GM23338 (cell line): ENCODE results near the gene CLPTM1L. TPM values are rescaled to one million over a fixed set of nuclear protein-coding genes. Genes with fewer than 3 reads are reported as not detected.
A peak's percentile ranks its signal among the peaks of the same experiment; 100 is the strongest.

Experiments used
- ATAC-seq: fragments of 200-7000 bp; cut with Tn5 transposase; 3 replicates; pipeline ENCODE4 v1.9.1; 2020
- DNase-seq: peaks from one replicate; pipeline ENCODE4 v3.0.0-alpha.2; 2015; ENCODE audit warnings: low spot score
- H2AFZ ChIP-seq: fragments of 200-600 bp; sonication (generic); 2 replicates; pipeline ENCODE4 v1.8.0; 2016; ENCODE audit warnings: antibody characterized with exemption, mild to moderate bottlenecking, moderate library complexity
- H3F3A ChIP-seq: fragments of 200-600 bp; sonication (generic); replicated peaks from 2 replicates; pipeline ENCODE4 v1.8.0; 2017; ENCODE audit warnings: antibody characterized with exemption, mixed run types, low read depth
- H3K27ac ChIP-seq: fragments of 200-600 bp; sonication (generic); 2 replicates; pipeline ENCODE4 v1.6.1; 2016; ENCODE audit warnings: low read depth
- H3K27me3 ChIP-seq: fragments of 200-600 bp; sonication (generic); 2 replicates; pipeline ENCODE4 v1.8.0; 2016; ENCODE audit warnings: mild to moderate bottlenecking, mixed run types, moderate library complexity; ENCODE audit not compliant: insufficient read depth
- H3K36me3 ChIP-seq: fragments of 200-600 bp; sonication (generic); 2 replicates; pipeline ENCODE4 v1.8.0; 2016; ENCODE audit warnings: mild to moderate bottlenecking; ENCODE audit not compliant: insufficient read depth
- H3K4me1 ChIP-seq: fragments of 200-600 bp; sonication (generic); 2 replicates; pipeline ENCODE4 v1.8.0; 2016; ENCODE audit warnings: mild to moderate bottlenecking, moderate library complexity; ENCODE audit not compliant: insufficient read depth
- H3K4me2 ChIP-seq: fragments of 200-600 bp; sonication (generic); 2 replicates; pipeline ENCODE4 v1.7.1; 2017; ENCODE audit warnings: mixed run types
- H3K4me3 ChIP-seq: fragments of 200-600 bp; sonication (generic); 2 replicates; pipeline ENCODE4 v1.6.1; 2016; ENCODE audit warnings: mixed run types
- H3K79me2 ChIP-seq: fragments of 200-600 bp; sonication (generic); replicated peaks from 2 replicates; pipeline ENCODE4 v1.8.0; 2017; ENCODE audit warnings: mild to moderate bottlenecking; ENCODE audit not compliant: insufficient read depth
- H3K9me2 ChIP-seq: fragments of 200-600 bp; sonication (generic); 2 replicates; pipeline ENCODE4 v1.8.0; 2017; ENCODE audit not compliant: insufficient read depth
- H4K20me1 ChIP-seq: fragments of 200-600 bp; sonication (generic); replicated peaks from 2 replicates; pipeline ENCODE4 v1.8.0; 2017; ENCODE audit warnings: mild to moderate bottlenecking; ENCODE audit not compliant: insufficient read depth
- H3K27ac Mint-ChIP-seq: 2 replicates; pipeline ENCODE4 v1.8.0; 2020; ENCODE audit warnings: inconsistent platforms, mild to moderate bottlenecking, moderate library complexity, mixed read lengths
- H3K27me3 Mint-ChIP-seq: 3 replicates; pipeline ENCODE4 v1.8.0; 2022; ENCODE audit warnings: low read depth, mild to moderate bottlenecking, moderate library complexity, mixed read lengths, inconsistent platforms; ENCODE audit not compliant: insufficient read depth, poor library complexity
- H3K36me3 Mint-ChIP-seq: 3 replicates; pipeline ENCODE4 v1.8.0; 2021; ENCODE audit warnings: low read depth, mild to moderate bottlenecking, inconsistent platforms, moderate library complexity, mixed read lengths
- H3K4me1 Mint-ChIP-seq: 3 replicates; pipeline ENCODE4 v1.8.0; 2020; ENCODE audit warnings: mild to moderate bottlenecking, inconsistent platforms, mixed read lengths
- H3K4me3 Mint-ChIP-seq: 3 replicates; pipeline ENCODE4 v1.8.0; 2021; ENCODE audit warnings: moderate library complexity, mild to moderate bottlenecking, inconsistent platforms, mixed read lengths
- H3K9me3 Mint-ChIP-seq: 3 replicates; pipeline ENCODE4 v1.8.0; 2020; ENCODE audit warnings: moderate library complexity, mild to moderate bottlenecking, inconsistent platforms, mixed read lengths
- EZH2phosphoT487 ChIP-seq: fragments of 200-600 bp; sonication (generic); IDR thresholded peaks from one replicate; pipeline ENCODE4 v1.8.1; 2018; ENCODE audit warnings: antibody characterized with exemption; ENCODE audit not compliant: unreplicated experiment
- JUNB ChIP-seq: IDR thresholded peaks from one replicate; pipeline ENCODE4 v1.6.1; 2016; ENCODE audit warnings: antibody characterized with exemption; ENCODE audit not compliant: unreplicated experiment
- NANOG ChIP-seq: IDR thresholded peaks from 2 replicates; pipeline ENCODE4 v1.6.1; 2016; ENCODE audit warnings: antibody characterized with exemption, borderline replicate concordance
- POLR2AphosphoS5 ChIP-seq: IDR thresholded peaks from 2 replicates; pipeline ENCODE4 v1.6.1; 2016; ENCODE audit warnings: antibody characterized with exemption, low read depth
- STAT1 ChIP-seq: IDR thresholded peaks from one replicate; pipeline ENCODE4 v1.6.1; 2016; ENCODE audit warnings: antibody characterized with exemption; ENCODE audit not compliant: unreplicated experiment
- ZNF114 ChIP-seq: fragments of 250-450 bp; sonication (Bioruptor Pico); IDR thresholded peaks from 2 replicates; pipeline ENCODE4 v1.5.0; 2020; ENCODE audit warnings: mild to moderate bottlenecking, moderate library complexity
- ZNF331 ChIP-seq: fragments of 250-450 bp; sonication (Bioruptor Pico); IDR thresholded peaks from 2 replicates; pipeline ENCODE4 v1.5.0; 2020; ENCODE audit warnings: low read depth, mild to moderate bottlenecking, moderate library complexity
- ZNF462 ChIP-seq: fragments of 250-450 bp; sonication (Bioruptor Pico); IDR thresholded peaks from 2 replicates; pipeline ENCODE4 v1.5.0; 2020; ENCODE audit warnings: mild to moderate bottlenecking, moderate library complexity
- polyA plus RNA-seq: library from polyadenylated mRNA; unstranded; fragments of >200 nt; fragmentation: Nextera tagmentation; extraction: Ambion mirVana; gene quantifications from 2 replicates; pipeline ENCODE4 v1.2.1, GENCODE V29; 2016
- total RNA-seq: library from RNA; depleted of rRNA; stranded (reverse); fragments of >200 nt; shearing (Covaris generic); gene quantifications from 2 replicates; pipeline ENCODE4 v1.2.3, GENCODE V29; 2014
- TF ChIP-seq, protein P1 (sequence below), 2 experiments: fragments of 200-600 bp in 1 of 2; sonication (generic) in 1 of 2; conservative IDR thresholded peaks; 2 replicates each; pipeline versions ENCODE4 v1.5.1 to v1.6.1; 2016 to 2017; ENCODE audit warnings: antibody characterized with exemption in 2 of 2, low read depth in 2 of 2, mild to moderate bottlenecking in 2 of 2, moderate library complexity in 1 of 2

CLPTM1L gene
- total and polyA plus RNA-seq, 2 experiments from 2014 or later = 39.9 to 110 TPM

GRCh38 chr5:1315018-1315708 lies 29.7 kb downstream of the CLPTM1L start:
- Mint-ChIP-seq H3K4me1 (peaks cover 35% of the 10 kb centered on the region), H3K4me3 (peak overlapping the region; percentile 27; the same call in 1 of the 3 replicates), H3K27ac (no peak overlapping the region), H3K9me3 (peaks cover 11% of the 10 kb centered on the region), H3K27me3 (peaks cover 14% of the 10 kb centered on the region), H3K36me3 (peaks cover 28% of the 10 kb centered on the region; the same call in 2 of the 3 replicates)
- TF ChIP-seq NANOG (no peak), EZH2phosphoT487 (no peak), ZNF331 (no peak), POLR2AphosphoS5 (no peak), JUNB (no peak), STAT1 (no peak), ZNF114 (CRISPR knock-in tag) (no peak), ZNF462 (CRISPR knock-in tag) (no peak)
- TF ChIP-seq, protein P1, sequence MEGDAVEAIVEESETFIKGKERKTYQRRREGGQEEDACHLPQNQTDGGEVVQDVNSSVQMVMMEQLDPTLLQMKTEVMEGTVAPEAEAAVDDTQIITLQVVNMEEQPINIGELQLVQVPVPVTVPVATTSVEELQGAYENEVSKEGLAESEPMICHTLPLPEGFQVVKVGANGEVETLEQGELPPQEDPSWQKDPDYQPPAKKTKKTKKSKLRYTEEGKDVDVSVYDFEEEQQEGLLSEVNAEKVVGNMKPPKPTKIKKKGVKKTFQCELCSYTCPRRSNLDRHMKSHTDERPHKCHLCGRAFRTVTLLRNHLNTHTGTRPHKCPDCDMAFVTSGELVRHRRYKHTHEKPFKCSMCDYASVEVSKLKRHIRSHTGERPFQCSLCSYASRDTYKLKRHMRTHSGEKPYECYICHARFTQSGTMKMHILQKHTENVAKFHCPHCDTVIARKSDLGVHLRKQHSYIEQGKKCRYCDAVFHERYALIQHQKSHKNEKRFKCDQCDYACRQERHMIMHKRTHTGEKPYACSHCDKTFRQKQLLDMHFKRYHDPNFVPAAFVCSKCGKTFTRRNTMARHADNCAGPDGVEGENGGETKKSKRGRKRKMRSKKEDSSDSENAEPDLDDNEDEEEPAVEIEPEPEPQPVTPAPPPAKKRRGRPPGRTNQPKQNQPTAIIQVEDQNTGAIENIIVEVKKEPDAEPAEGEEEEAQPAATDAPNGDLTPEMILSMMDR (conservative IDR thresholded peaks at IDR 0.05; ENCODE audit: low read depth in 2 of 2) = no peak
- no peaks in the 10 kb centered on the region for H3K27me3 ChIP-seq
- peaks cover 27% of the 10 kb centered on the region; the same call in 1 of the 2 replicates for H3F3A ChIP-seq
- H3K9me2 ChIP-seq = 0 out of 2 replicates have a peak, but pooled peaks cover 2% of the 10 kb centered on the region
- ATAC-seq (peak; percentile 13), DNase-seq (no peak)
- peak overlapping the region; percentile 68 for H3K4me2 ChIP-seq
- H3K79me2 ChIP-seq = no peaks in the 10 kb centered on the region
- H3K4me3 ChIP-seq = no peak overlapping the region
- H3K36me3 ChIP-seq = no peaks in the 10 kb centered on the region
- H2AFZ ChIP-seq = no peak overlapping the region
- H3K27ac ChIP-seq = peak overlapping the region; percentile 73; the same call in 1 of the 2 replicates
- peaks cover 23% of the 10 kb centered on the region for H3K4me1 ChIP-seq
- peaks cover under 1% of the 10 kb centered on the region; the same call in 1 of the 2 replicates for H4K20me1 ChIP-seq
